Nephron (organoid): Measurements from ENCODE around the gene MTHFD1L.
"Not testable (repeated sequence)": the region's sequence is repeated elsewhere in the genome, so short reads cannot be mapped to it uniquely, and the experiment has no call there.

Experiments used
- H3K27ac Mint-ChIP-seq, 3 experiments: 2 replicates each; pipeline ENCODE4 v1.8.0; 2020; ENCODE audit warnings: mixed read lengths in 3 of 3, mild to moderate bottlenecking in 2 of 3, moderate library complexity in 1 of 3
- H3K27me3 Mint-ChIP-seq: 2 replicates; pipeline ENCODE4 v1.8.0; 2021; ENCODE audit warnings: low read depth, mild to moderate bottlenecking, moderate library complexity, mixed read lengths
- H3K36me3 Mint-ChIP-seq: 2 replicates; pipeline ENCODE4 v1.8.0; 2020; ENCODE audit warnings: low read depth, mixed read lengths
- H3K4me1 Mint-ChIP-seq: 2 replicates; pipeline ENCODE4 v1.8.0; 2020; ENCODE audit warnings: mixed read lengths
- H3K4me3 Mint-ChIP-seq, 3 experiments: 2 replicates each; pipeline ENCODE4 v1.8.0; 2020; ENCODE audit warnings: mild to moderate bottlenecking in 3 of 3, mixed read lengths in 3 of 3, moderate library complexity in 2 of 3
- H3K9me3 Mint-ChIP-seq: 2 replicates; pipeline ENCODE4 v1.8.0; 2020; ENCODE audit warnings: mixed read lengths
- CTCF ChIP-seq, 3 experiments: fragments of 200-600 bp; sonication (generic); IDR thresholded peaks; one replicate each; pipeline ENCODE4 v1.5.0; 2021; ENCODE audit warnings: antibody characterized with exemption in 3 of 3; ENCODE audit not compliant: unreplicated experiment in 3 of 3

The MTHFD1L gene

GRCh38 chr6:151111670-151112069, 246.2 kb downstream of the MTHFD1L start:
- Mint-ChIP-seq H3K36me3 (no peaks in the 10 kb centered on the region), H3K27me3 (no peaks in the 10 kb centered on the region), H3K27ac (peak overlapping the region in 1 of 3 experiments; percentile 54), H3K9me3 (no peaks in the 10 kb centered on the region), H3K4me1 (peaks cover 13% of the 10 kb centered on the region), H3K4me3 (no peak overlapping the region)
- no peak for TF ChIP-seq CTCF (IDR thresholded peaks at IDR 0.05; ENCODE audit: unreplicated experiment in 3 of 3)

- peak overlapping the region in 2 of 3 experiments; percentile 54 for H3K27ac Mint-ChIP-seq
- H3K4me1 Mint-ChIP-seq = peaks cover 13% of the 10 kb centered on the region
- TF ChIP-seq CTCF (IDR thresholded peaks at IDR 0.05; ENCODE audit: unreplicated experiment in 3 of 3) = no peak
- H3K4me3 Mint-ChIP-seq = no peak overlapping the region
- H3K9me3 Mint-ChIP-seq = no peaks in the 10 kb centered on the region
- H3K36me3 Mint-ChIP-seq = no peaks in the 10 kb centered on the region
- no peaks in the 10 kb centered on the region for H3K27me3 Mint-ChIP-seq
These were observed 246.6 kb downstream of the MTHFD1L start for GRCh38 chr6:151112130-151112529.

GRCh38 chr6:151112884-151113283, 247.4 kb downstream of the MTHFD1L start:
- H3K4me3 Mint-ChIP-seq, H3K27me3 Mint-ChIP-seq, H3K36me3 Mint-ChIP-seq, H3K9me3 Mint-ChIP-seq, H3K27ac Mint-ChIP-seq: not testable (repeated sequence)
- peaks cover 13% of the 10 kb centered on the region for H3K4me1 Mint-ChIP-seq

GRCh38 chr6:151113641-151114040, 248.1 kb downstream of the MTHFD1L start:
- Mint-ChIP-seq H3K4me1 (peaks cover 13% of the 10 kb centered on the region), H3K27ac (no peak overlapping the region), H3K36me3 (no peaks in the 10 kb centered on the region), H3K27me3 (no peaks in the 10 kb centered on the region), H3K9me3 (no peaks in the 10 kb centered on the region), H3K4me3 (no peak overlapping the region)
- TF ChIP-seq CTCF (IDR thresholded peaks at IDR 0.05; ENCODE audit: unreplicated experiment in 3 of 3) = no peak

GRCh38 chr6:151118461-151119123, 253.1 kb downstream of the MTHFD1L start:
- no peak for TF ChIP-seq CTCF (IDR thresholded peaks at IDR 0.05; ENCODE audit: unreplicated experiment in 3 of 3)
- Mint-ChIP-seq H3K27ac (peak overlapping the region in 1 of 3 experiments; percentile 60), H3K36me3 (no peaks in the 10 kb centered on the region), H3K9me3 (peaks cover 3% of the 10 kb centered on the region), H3K4me3 (no peak overlapping the region), H3K4me1 (peaks cover 22% of the 10 kb centered on the region), H3K27me3 (no peaks in the 10 kb centered on the region)

GRCh38 chr6:151119823-151120524, 254.5 kb downstream of the MTHFD1L start:
- H3K9me3 Mint-ChIP-seq = peaks cover 3% of the 10 kb centered on the region
- H3K4me3 Mint-ChIP-seq = no peak overlapping the region
- no peak for TF ChIP-seq CTCF (IDR thresholded peaks at IDR 0.05; ENCODE audit: unreplicated experiment in 3 of 3)
- H3K36me3 Mint-ChIP-seq = no peaks in the 10 kb centered on the region
- peak overlapping the region; percentile 1 to 92 (median 81) for H3K27ac Mint-ChIP-seq
- H3K27me3 Mint-ChIP-seq = no peaks in the 10 kb centered on the region
- peaks cover 25% of the 10 kb centered on the region for H3K4me1 Mint-ChIP-seq
